Smooth muscle cell of the brain vasculature (primary cell): ENCODE measurements around the gene RTL1.

Experiments used
- DNase-seq: peaks from one replicate; pipeline ENCODE4 v3.0.0-alpha.2; 2012; ENCODE audit warnings: low read depth, low spot score

Gene RTL1

GRCh38 chr14:100898935-100899883, 4.3 kb downstream of the RTL1 start:
- no peak for DNase-seq

- DNase-seq: no peak
Observed at GRCh38 chr14:100898465-100898864, 5.1 kb downstream of the RTL1 start.

- no peak for DNase-seq
Observed at GRCh38 chr14:100896369-100897060, 7.0 kb downstream of the RTL1 start.

- DNase-seq: no peak
Observed at GRCh38 chr14:100895411-100895810, 8.1 kb downstream of the RTL1 start.

GRCh38 chr14:100894416-100894815, 9.1 kb downstream of the RTL1 start:
- DNase-seq: no peak

- DNase-seq: no peak
Observed at GRCh38 chr14:100893760-100894159, 9.8 kb downstream of the RTL1 start.

- no peak for DNase-seq
Observed at GRCh38 chr14:100893228-100893601, 10.3 kb downstream of the RTL1 start.

- DNase-seq: no peak
Observed at GRCh38 chr14:100892496-100893227, 10.9 kb downstream of the RTL1 start.

GRCh38 chr14:100891501-100892445, 11.7 kb downstream of the RTL1 start:
- no peak for DNase-seq

- DNase-seq: no peak
Observed at GRCh38 chr14:100891051-100891450, 12.5 kb downstream of the RTL1 start.

GRCh38 chr14:100890061-100890850, 13.3 kb downstream of the RTL1 start:
- DNase-seq: no peak

- DNase-seq: no peak
Observed at GRCh38 chr14:100889641-100890040, 13.9 kb downstream of the RTL1 start.

- no peak for DNase-seq
Observed at GRCh38 chr14:100888789-100889315, 14.7 kb downstream of the RTL1 start.

- DNase-seq: no peak
Observed at GRCh38 chr14:100887728-100888335, 15.7 kb downstream of the RTL1 start.

GRCh38 chr14:100885617-100886016, 17.9 kb downstream of the RTL1 start:
- DNase-seq: no peak

GRCh38 chr14:100885196-100885595, 18.3 kb downstream of the RTL1 start:
- DNase-seq: no peak

GRCh38 chr14:100884456-100884855, 19.1 kb downstream of the RTL1 start:
- DNase-seq: no peak

- no peak for DNase-seq
Observed at GRCh38 chr14:100883789-100884101, 19.8 kb downstream of the RTL1 start.

GRCh38 chr14:100882991-100883788, 20.3 kb downstream of the RTL1 start:
- DNase-seq: no peak
